Thoracic aorta (tissue), 2 donors: ENCODE measurements around the gene PLXNA2. TPM values are rescaled to one million over a fixed set of nuclear protein-coding genes. Genes with fewer than 3 reads are reported as not detected.

ENCODE experiments used
- ATAC-seq: fragments of 150-250 bp; one replicate; pipeline ENCODE4 v1.8.0; 2017; ENCODE audit warnings: low read depth; ENCODE audit not compliant: insufficient number of reproducible peaks, low FRiP score
- DNase-seq: peaks from one replicate; pipeline ENCODE4 v3.0.0-alpha.2; 2020; ENCODE audit warnings: low spot score
- H3K27ac ChIP-seq, 2 donors: fragments of 200-600 bp; sonication (generic); 1 replicate in 1 of 2; 2 replicates in 1 of 2; pipeline ENCODE4 v1.5.1; 2016; ENCODE audit warnings: mild to moderate bottlenecking in 2 of 2, moderate library complexity in 2 of 2
- H3K27me3 ChIP-seq: fragments of 200-600 bp; sonication (generic); replicated peaks from 2 replicates; pipeline ENCODE4 v1.6.0; 2016; ENCODE audit warnings: mild to moderate bottlenecking; ENCODE audit not compliant: insufficient read depth
- H3K36me3 ChIP-seq: fragments of 200-600 bp; sonication (generic); one replicate; pipeline ENCODE4 v1.5.1; 2016
- H3K4me1 ChIP-seq, 2 donors: fragments of 200-600 bp; sonication (generic); 1 replicate in 1 of 2; 2 replicates in 1 of 2; pipeline versions ENCODE4 v1.5.1 to v1.6.0; 2016; ENCODE audit warnings: low read depth in 2 of 2, mild to moderate bottlenecking in 1 of 2; ENCODE audit not compliant: control insufficient read depth in 1 of 2
- H3K4me3 ChIP-seq: fragments of 200-600 bp; sonication (generic); 2 replicates; pipeline ENCODE4 v1.5.1; 2016; ENCODE audit warnings: mild to moderate bottlenecking
- H3K9me3 ChIP-seq: fragments of 200-600 bp; sonication (generic); 2 replicates; pipeline ENCODE4 v1.5.1; 2016
- CTCF ChIP-seq: fragments of 200-600 bp; sonication (generic); IDR thresholded peaks from one replicate; pipeline ENCODE4 v1.5.1; 2019; ENCODE audit warnings: antibody characterized with exemption
- total RNA-seq, 2 donors: library from RNA; depleted of rRNA; stranded (reverse); fragments of >200 nt; gene quantifications; one replicate each; pipeline versions ENCODE4 v1.1.0 to v1.2.3, GENCODE V29; 2016

Gene PLXNA2
- total RNA-seq, 2 donors from 2014 or later, result 30.2 to 62.2 TPM

GRCh38 chr1:207991583-207992026, 252.6 kb downstream of the PLXNA2 start:
- no peak for ATAC-seq
- no peak for DNase-seq
- H3K4me3 ChIP-seq, result no peak overlapping the region
- no peaks in the 10 kb centered on the region for H3K27me3 ChIP-seq
- no peak for TF ChIP-seq CTCF
- H3K4me1 ChIP-seq, result no peaks in the 10 kb centered on the region
- no peaks in the 10 kb centered on the region for H3K9me3 ChIP-seq
- no peaks in the 10 kb centered on the region for H3K36me3 ChIP-seq
- no peak overlapping the region for H3K27ac ChIP-seq

GRCh38 chr1:207990876-207991582, 253.2 kb downstream of the PLXNA2 start:
- Histone ChIP-seq H3K4me3 (no peak overlapping the region), H3K36me3 (no peaks in the 10 kb centered on the region), H3K9me3 (no peaks in the 10 kb centered on the region), H3K27me3 (no peaks in the 10 kb centered on the region), H3K27ac (no peak overlapping the region), H3K4me1 (no peaks in the 10 kb centered on the region)
- DNase-seq (no peak), ATAC-seq (no peak)
- TF ChIP-seq CTCF, result no peak

DNA sequence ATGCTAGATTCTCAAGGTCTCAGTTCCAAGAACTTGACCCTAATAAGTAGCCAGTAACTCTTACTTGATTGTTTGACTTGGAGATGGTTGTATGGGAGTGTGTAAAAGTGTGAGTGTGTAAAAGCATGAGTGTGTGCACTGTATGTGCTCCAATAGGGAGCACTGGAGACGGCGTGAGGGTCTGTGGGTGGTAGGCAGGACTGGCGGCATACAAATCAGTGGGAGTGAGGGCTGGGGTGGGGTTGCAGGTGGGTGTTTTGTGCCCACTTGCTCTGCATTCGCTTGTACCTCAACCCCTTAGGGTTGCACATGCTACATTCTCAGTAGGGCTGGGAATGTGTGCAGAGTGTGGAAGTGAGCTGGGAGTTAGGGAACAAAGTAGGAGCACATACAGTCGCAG, 253.7 kb downstream of the PLXNA2 start:
- H3K27ac ChIP-seq, result no peak overlapping the region
- H3K4me1 ChIP-seq, result no peaks in the 10 kb centered on the region
- no peak overlapping the region for H3K4me3 ChIP-seq
- H3K27me3 ChIP-seq, result no peaks in the 10 kb centered on the region
- no peak for ATAC-seq
- TF ChIP-seq CTCF, result no peak
- DNase-seq, result no peak
- H3K9me3 ChIP-seq, result no peaks in the 10 kb centered on the region
- no peaks in the 10 kb centered on the region for H3K36me3 ChIP-seq

DNA sequence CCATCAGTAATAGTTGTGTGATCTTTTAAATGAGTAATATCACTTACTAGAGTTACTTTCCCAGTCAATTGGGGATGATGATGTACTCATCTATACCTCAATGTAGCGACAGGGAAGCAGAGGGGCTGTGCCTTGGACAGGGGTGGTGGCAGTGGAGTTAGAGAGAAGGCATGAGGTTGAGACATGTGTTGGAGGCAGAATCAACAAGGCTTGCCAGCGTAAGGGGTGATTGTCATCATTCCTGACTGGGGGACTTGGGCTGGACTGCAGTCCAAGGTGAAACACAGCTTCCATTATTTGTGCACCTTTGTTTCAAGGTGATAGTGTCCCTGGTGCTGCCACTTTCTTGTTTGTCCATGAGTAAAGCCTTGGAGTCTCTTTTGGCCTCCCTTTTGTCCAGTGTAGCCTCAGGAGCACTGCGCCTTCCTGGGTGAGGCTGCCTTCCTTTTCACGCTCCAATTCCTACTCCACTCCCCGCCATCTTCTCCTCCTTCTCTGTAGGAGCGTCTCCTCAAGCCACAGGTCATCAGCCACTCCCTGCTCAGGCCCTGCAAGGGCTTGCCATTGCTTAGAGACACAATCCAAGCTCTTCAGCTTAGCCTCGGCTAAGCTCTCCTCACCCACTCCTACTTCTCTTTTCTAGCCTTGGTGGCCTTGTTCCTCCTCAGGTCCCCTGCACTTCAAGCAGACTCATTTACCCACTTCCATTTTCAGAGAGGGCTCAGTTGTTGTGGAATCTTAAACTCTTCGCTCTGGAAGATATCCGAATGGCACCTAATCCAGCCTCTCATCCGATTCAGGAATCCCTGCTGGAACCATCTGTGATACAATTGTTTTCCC, 255.6 kb downstream of the PLXNA2 start:
- H3K4me3 ChIP-seq, result no peak overlapping the region
- H3K27me3 ChIP-seq, result no peaks in the 10 kb centered on the region
- no peaks in the 10 kb centered on the region for H3K4me1 ChIP-seq
- TF ChIP-seq CTCF, result no peak
- no peak overlapping the region for H3K27ac ChIP-seq
- no peaks in the 10 kb centered on the region for H3K9me3 ChIP-seq
- no peak for DNase-seq
- no peaks in the 10 kb centered on the region for H3K36me3 ChIP-seq
- ATAC-seq, result no peak

DNA sequence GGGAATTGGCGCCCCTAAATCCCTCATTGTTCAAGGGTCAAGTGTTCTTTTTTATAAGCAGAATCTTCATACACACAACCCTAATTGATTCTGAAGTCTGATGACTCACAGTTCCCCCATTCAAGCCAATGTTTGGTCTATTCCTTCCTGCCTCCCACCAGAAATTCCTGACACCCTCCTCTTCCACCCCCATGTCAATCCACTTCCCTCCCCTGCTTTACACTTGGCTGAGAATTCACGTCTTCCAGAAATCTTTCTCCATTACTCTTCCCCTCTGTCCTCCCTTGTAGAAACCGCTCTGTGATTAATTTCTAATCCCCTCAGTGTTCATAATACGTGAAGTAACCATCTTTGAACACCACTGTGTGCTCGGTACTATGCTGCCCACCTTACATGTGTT, 257.0 kb downstream of the PLXNA2 start:
- DNase-seq (no peak), ATAC-seq (no peak)
- H3K36me3 ChIP-seq, result no peaks in the 10 kb centered on the region
- no peak overlapping the region for H3K27ac ChIP-seq
- no peak for TF ChIP-seq CTCF
- H3K4me3 ChIP-seq, result no peak overlapping the region
- H3K9me3 ChIP-seq, result no peaks in the 10 kb centered on the region
- H3K4me1 ChIP-seq, result no peaks in the 10 kb centered on the region
- no peaks in the 10 kb centered on the region for H3K27me3 ChIP-seq
